ENCODE data around the gene MT1HL1. TPM values are rescaled to one million over a fixed set of nuclear protein-coding genes. Genes with fewer than 3 reads are reported as not detected.

MT1HL1 gene
- total RNA-seq, 1 experiment from 2014 or later, result not detected

DNA sequence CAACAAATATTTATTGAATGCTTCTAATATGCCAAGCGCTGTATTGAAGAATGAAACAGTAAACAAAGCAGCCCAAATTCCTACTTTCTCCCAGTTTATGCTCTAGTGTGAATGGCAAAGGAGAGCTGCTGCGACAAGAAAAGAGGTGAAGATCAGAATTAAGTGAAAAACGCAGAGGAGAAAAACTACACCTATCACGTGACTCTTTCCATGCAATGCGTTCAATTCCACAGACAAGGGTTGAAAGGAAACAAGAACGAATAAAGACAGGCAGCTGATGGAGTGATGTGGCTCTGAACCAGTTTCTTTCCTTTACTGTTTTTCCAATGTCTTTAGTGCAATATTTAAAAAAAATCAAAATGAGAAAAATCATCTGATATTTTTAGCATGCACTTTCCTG is 23.6 kb downstream of the MT1HL1 start:
- Histone ChIP-seq H4K91ac (ENCODE audit: insufficient read length, low read depth, low read length) (no peak overlapping the region), H4K5ac (ENCODE audit: insufficient read length, low read depth, low read length) (no peak overlapping the region), H3T11ph (ENCODE audit: low read length) (no peak overlapping the region), H2BK20ac (ENCODE audit: low read depth, low read length, poor library complexity, severe bottlenecking) (no peak overlapping the region), H3K4me1 (ENCODE audit: insufficient read depth, low read length) (no peaks in the 10 kb centered on the region), H3K14ac (ENCODE audit: insufficient read depth, low read length) (no peak overlapping the region), H3K27ac (ENCODE audit: insufficient read length, low read depth, low read length) (no peak overlapping the region), H2AK5ac (ENCODE audit: insufficient read length, low read length) (no peak overlapping the region), H3K9ac (ENCODE audit: extremely low read depth, insufficient read length, low read length) (no peak overlapping the region), H3K56ac (ENCODE audit: insufficient read length, low read depth, low read length) (no peak overlapping the region), H3K9me3 (ENCODE audit: control insufficient read depth, low read depth, low read length) (no peaks in the 10 kb centered on the region), H2AFZ (ENCODE audit: low read length) (no peak overlapping the region), H4K8ac (replicated peaks; ENCODE audit: insufficient read length, low read depth, low read length) (no peak overlapping the region), H4K20me1 (ENCODE audit: control insufficient read depth, insufficient read depth, insufficient read length) (no peaks in the 10 kb centered on the region), H3K79me2 (ENCODE audit: insufficient read depth, low read length) (no peaks in the 10 kb centered on the region), H3K4ac (ENCODE audit: low read depth, low read length) (no peak overlapping the region), H3K23ac (ENCODE audit: insufficient read length, low read depth, low read length) (no peak overlapping the region), H2BK15ac (ENCODE audit: low read depth, low read length) (no peak overlapping the region), H3K79me1 (ENCODE audit: insufficient read depth, low read depth, low read length, poor library complexity, severe bottlenecking) (no peaks in the 10 kb centered on the region), H2BK5ac (ENCODE audit: insufficient read length, low read length) (no peak overlapping the region), H3K4me2 (ENCODE audit: insufficient read depth, insufficient read length, low read length) (no peak overlapping the region), H3K23me2 (ENCODE audit: insufficient read length, low read depth, low read length, poor library complexity, severe bottlenecking) (no peaks in the 10 kb centered on the region), H2BK12ac (ENCODE audit: insufficient read length, low read depth, low read length) (no peak overlapping the region), H3K27me3 (ENCODE audit: insufficient read depth, low read length) (no peaks in the 10 kb centered on the region), H2BK120ac (ENCODE audit: low read depth, low read length, poor library complexity, severe bottlenecking) (no peak overlapping the region), H3K18ac (ENCODE audit: insufficient read length, low read depth, low read length) (no peak overlapping the region)
- no peak for DNase-seq
- H3K4me3 Mint-ChIP-seq, result no peak overlapping the region
- H3K27ac Mint-ChIP-seq, result no peak overlapping the region
- peaks cover 2% of the 10 kb centered on the region; the same call in 1 of the 2 replicates for H3K27me3 Mint-ChIP-seq (ENCODE audit: low read depth)
- H3K9me3 Mint-ChIP-seq, result peaks cover 0 to 3% of the 10 kb centered on the region in 2 experiments; a peak in 2 of 5 replicates
- no CpG with 5 or more reads among the region's 6 CpGs for WGBS (ENCODE audit: extremely low coverage, insufficient read length, low lambda C conversion rate)
- H3K4me1 Mint-ChIP-seq, result peaks cover 3 to 6% of the 10 kb centered on the region in 2 experiments
- TF ChIP-seq, protein P1, sequence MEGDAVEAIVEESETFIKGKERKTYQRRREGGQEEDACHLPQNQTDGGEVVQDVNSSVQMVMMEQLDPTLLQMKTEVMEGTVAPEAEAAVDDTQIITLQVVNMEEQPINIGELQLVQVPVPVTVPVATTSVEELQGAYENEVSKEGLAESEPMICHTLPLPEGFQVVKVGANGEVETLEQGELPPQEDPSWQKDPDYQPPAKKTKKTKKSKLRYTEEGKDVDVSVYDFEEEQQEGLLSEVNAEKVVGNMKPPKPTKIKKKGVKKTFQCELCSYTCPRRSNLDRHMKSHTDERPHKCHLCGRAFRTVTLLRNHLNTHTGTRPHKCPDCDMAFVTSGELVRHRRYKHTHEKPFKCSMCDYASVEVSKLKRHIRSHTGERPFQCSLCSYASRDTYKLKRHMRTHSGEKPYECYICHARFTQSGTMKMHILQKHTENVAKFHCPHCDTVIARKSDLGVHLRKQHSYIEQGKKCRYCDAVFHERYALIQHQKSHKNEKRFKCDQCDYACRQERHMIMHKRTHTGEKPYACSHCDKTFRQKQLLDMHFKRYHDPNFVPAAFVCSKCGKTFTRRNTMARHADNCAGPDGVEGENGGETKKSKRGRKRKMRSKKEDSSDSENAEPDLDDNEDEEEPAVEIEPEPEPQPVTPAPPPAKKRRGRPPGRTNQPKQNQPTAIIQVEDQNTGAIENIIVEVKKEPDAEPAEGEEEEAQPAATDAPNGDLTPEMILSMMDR (conservative IDR thresholded peaks at IDR 0.05), result no peak
- no peaks in the 10 kb centered on the region; a peak in 1 of 7 replicates for H3K36me3 Mint-ChIP-seq (ENCODE audit: insufficient read depth in 1 of 3, low read depth in 3 of 3)
